IMR-90 (cell line): Measurements from ENCODE around the gene ADARB2. TPM values are rescaled to one million over a fixed set of nuclear protein-coding genes. Genes with fewer than 3 reads are reported as not detected.

Experiments used
- ATAC-seq: fragments of 200-7000 bp; cut with Tn5 transposase; 2 replicates; pipeline ENCODE4 v1.9.1; 2020; ENCODE audit warnings: low read depth, mild to moderate bottlenecking, moderate library complexity
- BruUV-seq: library from RNA; stranded (reverse); fragments of 400-500 nt; replicated peaks from 2 replicates; lab custom pipeline; 2021; lab: Mats Ljungman, UMichigan
- CTCF ChIA-PET: fragments of 300-600 bp; formaldehyde crosslinking; extraction: SDS; loops from one replicate; lab custom pipeline; 2021; ENCODE audit warnings: antibody characterized with exemption; lab: Yijun Ruan, JAX
- POLR2A ChIA-PET: fragments of 300-600 bp; sonication (Branson Sonifier 250); formaldehyde crosslinking; loops from one replicate; lab custom pipeline; 2022; ENCODE audit warnings: antibody characterized with exemption; ENCODE audit not compliant: unreplicated experiment; lab: Charles Lee
- DNase-seq: peaks from one replicate; pipeline ENCODE4 v3.0.0; 2013
- H2AFZ ChIP-seq: replicated peaks from 2 replicates; pipeline ENCODE3; 2013; ENCODE audit warnings: low read length, mild to moderate bottlenecking; ENCODE audit not compliant: poor library complexity
- H2AK5ac ChIP-seq: 2 replicates; pipeline ENCODE4 v1.6.1; 2013; ENCODE audit warnings: low read depth, low read length, inconsistent platforms
- H2AK9ac ChIP-seq: replicated peaks from 2 replicates; pipeline ENCODE3; 2013; ENCODE audit warnings: mild to moderate bottlenecking, low read depth, low read length, moderate library complexity; ENCODE audit not compliant: poor library complexity
- H2BK120ac ChIP-seq: 2 replicates; pipeline ENCODE4 v1.6.1; 2013; ENCODE audit warnings: low read depth, low read length, inconsistent platforms
- H2BK15ac ChIP-seq: 3 replicates; pipeline ENCODE4 v1.6.1; 2013; ENCODE audit warnings: low read depth, low read length, inconsistent platforms
- H2BK20ac ChIP-seq: 2 replicates; pipeline ENCODE4 v1.6.1; 2013; ENCODE audit warnings: low read depth, mild to moderate bottlenecking, inconsistent platforms, low read length, moderate library complexity
- H2BK5ac ChIP-seq: 2 replicates; pipeline ENCODE4 v1.6.1; 2013; ENCODE audit warnings: mild to moderate bottlenecking, low read depth, low read length, inconsistent platforms; ENCODE audit not compliant: poor library complexity, severe bottlenecking
- H3K14ac ChIP-seq: replicated peaks from 2 replicates; pipeline ENCODE4 v1.6.1; 2013; ENCODE audit warnings: low read depth, low read length, inconsistent platforms
- H3K18ac ChIP-seq: 2 replicates; pipeline ENCODE4 v1.6.1; 2013; ENCODE audit warnings: low read depth, low read length, control low read depth
- H3K23ac ChIP-seq: 2 replicates; pipeline ENCODE4 v1.6.1; 2013; ENCODE audit warnings: low read depth, low read length, inconsistent platforms
- H3K27ac ChIP-seq: 2 replicates; pipeline ENCODE4 v1.5.1; 2013; ENCODE audit warnings: mild to moderate bottlenecking, control low read depth, low read length; ENCODE audit not compliant: insufficient read depth
- H3K27me3 ChIP-seq: 2 replicates; pipeline ENCODE4 v1.6.1; 2013; ENCODE audit warnings: low read length; ENCODE audit not compliant: control insufficient read depth, insufficient read depth
- H3K36me3 ChIP-seq: 2 replicates; pipeline ENCODE4 v1.6.1; 2013; ENCODE audit warnings: low read length, mixed read lengths; ENCODE audit not compliant: control insufficient read depth, insufficient read depth
- H3K4ac ChIP-seq: 2 replicates; pipeline ENCODE4 v1.6.1; 2013; ENCODE audit warnings: low read depth, low read length, inconsistent platforms
- H3K4me1 ChIP-seq: 2 replicates; pipeline ENCODE4 v1.6.1; 2013; ENCODE audit warnings: low read length, mixed read lengths; ENCODE audit not compliant: control insufficient read depth, insufficient read depth
- H3K4me2 ChIP-seq: 2 replicates; pipeline ENCODE4 v1.6.1; 2013; ENCODE audit warnings: low read depth, mild to moderate bottlenecking, control low read depth, low read length, moderate library complexity
- H3K4me3 ChIP-seq: 2 replicates; pipeline ENCODE4 v1.5.1; 2013; ENCODE audit warnings: low read depth, mild to moderate bottlenecking, control low read depth, low read length, moderate library complexity; ENCODE audit not compliant: insufficient read depth
- H3K56ac ChIP-seq: 2 replicates; pipeline ENCODE4 v1.6.1; 2013; ENCODE audit warnings: low read length, inconsistent platforms; ENCODE audit not compliant: insufficient read depth; ENCODE audit errors: extremely low read depth
- H3K79me1 ChIP-seq, 2 experiments: 2 replicates each; pipeline ENCODE4 v1.6.1; 2013; ENCODE audit warnings: low read length in 2 of 2, inconsistent platforms in 1 of 2, low read depth in 1 of 2
- H3K9ac ChIP-seq: 2 replicates; pipeline ENCODE4 v1.6.1; 2013; ENCODE audit warnings: low read depth, low read length, control low read depth
- H3K9me1 ChIP-seq: 2 replicates; pipeline ENCODE4 v1.6.1; 2013; ENCODE audit warnings: low read length, inconsistent platforms; ENCODE audit not compliant: insufficient read depth
- H3K9me3 ChIP-seq: 2 replicates; pipeline ENCODE4 v1.6.1; 2013; ENCODE audit warnings: low read length; ENCODE audit not compliant: control insufficient read depth, insufficient read depth
- H4K20me1 ChIP-seq: 2 replicates; pipeline ENCODE4 v1.6.1; 2013; ENCODE audit warnings: low read length, inconsistent platforms; ENCODE audit not compliant: insufficient read depth
- H4K5ac ChIP-seq: 2 replicates; pipeline ENCODE4 v1.6.1; 2013; ENCODE audit warnings: mild to moderate bottlenecking, low read depth, low read length, control low read depth
- H4K8ac ChIP-seq, 2 experiments: 2 replicates each; pipeline ENCODE4 v1.6.1; 2013; ENCODE audit warnings: low read depth in 2 of 2, low read length in 2 of 2, control low read depth in 1 of 2, inconsistent platforms in 1 of 2
- H4K91ac ChIP-seq: 2 replicates; pipeline ENCODE4 v1.6.1; 2013; ENCODE audit warnings: low read depth, low read length, inconsistent platforms; ENCODE audit not compliant: insufficient read depth
- ELK1 ChIP-seq: fragments of 150-350 bp; IDR thresholded peaks from 2 replicates; pipeline ENCODE4 v1.6.1; 2016; ENCODE audit warnings: low read depth, mild to moderate bottlenecking, low read length, moderate library complexity, borderline replicate concordance
- SMC3 ChIP-seq: fragments of 150-350 bp; IDR thresholded peaks from 2 replicates; pipeline ENCODE4 v1.6.1; 2016; ENCODE audit warnings: low read depth, mild to moderate bottlenecking, antibody characterized with exemption, low read length, moderate library complexity
- WGBS, 2 experiments: methylation state at CpG; one replicate each; pipeline versions ENCODE4 v1.1.5 to v1.1.7; 2013; ENCODE audit warnings: missing lambda C conversion rate in 2 of 2; ENCODE audit not compliant: insufficient read length in 1 of 2; ENCODE audit errors: extremely low coverage in 2 of 2; 5-methylcytosine and 5-hydroxymethylcytosine counted together
- dilution Hi-C: fragments of 300-500 bp; cut with HindIII; formaldehyde crosslinking; loops from one replicate; pipeline ENCODE4 v1.14.3; 2018; ENCODE audit warnings: low sequenced_read_pairs; ENCODE audit not compliant: unreplicated experiment
- in situ Hi-C: fragments of 300-500 bp; cut with MboI; formaldehyde crosslinking; loops from 3 replicates; pipeline ENCODE4 v1.14.3; 2019; ENCODE audit warnings: low sequenced_read_pairs, inconsistent platforms, mixed read lengths
- intact Hi-C: fragments of 100-400 bp; cut with micrococcal nuclease; formaldehyde crosslinking; loops from 2 replicates; pipeline ENCODE4 v1.10.0; 2022
- polyA plus RNA-seq, 3 experiments: library from polyadenylated mRNA; depleted of rRNA; stranded (reverse); fragments of >200 nt; gene quantifications; 2 replicates each; pipeline ENCODE4 v1.2.3, GENCODE V29; 2012; ENCODE audit warnings: low replicate concordance in 1 of 3
- total RNA-seq: library from RNA; depleted of rRNA; stranded (reverse); fragments of >200 nt; gene quantifications from 2 replicates; pipeline ENCODE4 v1.2.3, GENCODE V29; 2012

Gene ADARB2
- total and polyA plus RNA-seq, 2 of the 4 experiments (the other 2 are of a cell fraction) = not detected

- Histone ChIP-seq H3K27me3 (no peaks in the 10 kb centered on the region), H2AFZ (no peak overlapping the region), H4K20me1 (no peaks in the 10 kb centered on the region), H3K9ac (no peak overlapping the region), H2BK15ac (no peak overlapping the region), H2AK9ac (no peak overlapping the region), H2BK5ac (no peak overlapping the region), H3K4me1 (no peaks in the 10 kb centered on the region), H3K23ac (no peak overlapping the region), H3K36me3 (no peaks in the 10 kb centered on the region), H2BK20ac (no peak overlapping the region), H3K14ac (no peak overlapping the region), H3K4me2 (no peak overlapping the region), H4K91ac (no peak overlapping the region), H3K27ac (no peak overlapping the region), H4K5ac (no peak overlapping the region), H4K8ac (no peak overlapping the region), H3K9me1 (no peaks in the 10 kb centered on the region), H3K4me3 (no peak overlapping the region), H3K79me1 (no peaks in the 10 kb centered on the region), H2AK5ac (no peak overlapping the region), H2BK120ac (no peak overlapping the region), H3K4ac (no peak overlapping the region), H3K18ac (no peak overlapping the region), H3K9me3 (peaks cover 36% of the 10 kb centered on the region), H3K56ac (no peak overlapping the region)
- dilution Hi-C loops = no loop called here
- WGBS, 2 experiments = 19% methylated on average over 4 of the region's 12 CpGs; no CpG with 5 or more reads in 1 of the 2 experiments
- CTCF ChIA-PET = no interaction called here
- POLR2A ChIA-PET = no interaction called here
- DNase-seq (no peak), ATAC-seq (no peak)
- intact Hi-C loops = no loop called here
- no peak for TF ChIP-seq SMC3
- no peak for TF ChIP-seq ELK1
- in situ Hi-C loops = no loop called here
- no TSS peak for BruUV-seq
Observed at GRCh38 chr10:1299041-1299726, 438.1 kb downstream of the ADARB2 start.
